HepG2 (cell line): ENCODE data around the gene ESYT3. TPM values are rescaled to one million over a fixed set of nuclear protein-coding genes. Genes with fewer than 3 reads are reported as not detected.

Experiments used
- CHCHD3 ChIP-seq: sonication (generic); formaldehyde crosslinking; IDR thresholded peaks from 2 replicates; pipeline ENCODE4 v1.8.0; 2022; ENCODE audit warnings: mild to moderate bottlenecking, missing genetic modification reagents, moderate library complexity
- HNF1B ChIP-seq: sonication (generic); formaldehyde crosslinking; IDR thresholded peaks from 2 replicates; pipeline ENCODE4 v1.5.1; 2020; ENCODE audit warnings: mild to moderate bottlenecking, moderate library complexity, missing genetic modification reagents
- HNF4G ChIP-seq, 2 experiments: sonication (generic) in 1 of 2; formaldehyde crosslinking in 1 of 2; IDR thresholded peaks; 2 replicates each; pipeline versions ENCODE4 v1.4.0 to v1.6.1; 2011 to 2020; ENCODE audit warnings: borderline replicate concordance in 2 of 2, low read depth in 2 of 2, mild to moderate bottlenecking in 2 of 2, low read length in 1 of 2, missing genetic modification reagents in 1 of 2, moderate library complexity in 1 of 2
- HNRNPUL1 ChIP-seq: fragments of 200-400 bp; formaldehyde crosslinking; IDR thresholded peaks from 2 replicates; pipeline ENCODE4 v1.6.1; 2017; ENCODE audit warnings: low read depth, mild to moderate bottlenecking, low read length, moderate library complexity
- MXD4 ChIP-seq: IDR thresholded peaks from 2 replicates; pipeline ENCODE4 v1.6.1; 2016; ENCODE audit warnings: mild to moderate bottlenecking, missing biosample characterization, missing genetic modification reagents
- NR2C2 ChIP-seq: sonication (generic); formaldehyde crosslinking; IDR thresholded peaks from 2 replicates; pipeline ENCODE4 v1.4.0; 2020; ENCODE audit warnings: missing genetic modification reagents, mild to moderate bottlenecking, moderate library complexity, borderline replicate concordance
- TFE3 ChIP-seq: IDR thresholded peaks from 2 replicates; pipeline ENCODE4 v1.6.1; 2016
- THRA ChIP-seq: sonication (generic); formaldehyde crosslinking; IDR thresholded peaks from 2 replicates; pipeline ENCODE4 v1.4.0; 2020; ENCODE audit warnings: missing genetic modification reagents, borderline replicate concordance
- TMF1 ChIP-seq: sonication (generic); formaldehyde crosslinking; IDR thresholded peaks from 2 replicates; pipeline ENCODE4 v1.8.1; 2022; ENCODE audit warnings: low read depth, missing genetic modification reagents
- ZBTB21 ChIP-seq: sonication (generic); formaldehyde crosslinking; IDR thresholded peaks from 2 replicates; pipeline ENCODE4 v1.4.0; 2020; ENCODE audit warnings: missing genetic modification reagents
- ZFX ChIP-seq: sonication (generic); formaldehyde crosslinking; IDR thresholded peaks from 2 replicates; pipeline ENCODE4 v1.4.0; 2020; ENCODE audit warnings: mild to moderate bottlenecking, low read depth, missing genetic modification reagents, moderate library complexity
- ZNF121 ChIP-seq: sonication (generic); formaldehyde crosslinking; IDR thresholded peaks from 2 replicates; pipeline ENCODE4 v1.5.0; 2020; ENCODE audit warnings: mild to moderate bottlenecking, missing genetic modification reagents
- ZNF30 ChIP-seq: sonication (generic); formaldehyde crosslinking; IDR thresholded peaks from 2 replicates; pipeline ENCODE4 v1.5.0; 2020; ENCODE audit warnings: mild to moderate bottlenecking, missing genetic modification reagents
- ZNF343 ChIP-seq: sonication (generic); formaldehyde crosslinking; IDR thresholded peaks from 2 replicates; pipeline ENCODE4 v1.4.0; 2020; ENCODE audit warnings: mild to moderate bottlenecking, missing genetic modification reagents
- ZNF572 ChIP-seq: sonication (generic); formaldehyde crosslinking; IDR thresholded peaks from 2 replicates; pipeline ENCODE4 v1.5.1; 2020; ENCODE audit warnings: mild to moderate bottlenecking, missing genetic modification reagents
- ZNF614 ChIP-seq: IDR thresholded peaks from 2 replicates; pipeline ENCODE4 v1.6.1; 2018; ENCODE audit warnings: missing biosample characterization, missing genetic modification reagents, inconsistent platforms, borderline replicate concordance
- ZNF777 ChIP-seq: sonication (generic); formaldehyde crosslinking; IDR thresholded peaks from 2 replicates; pipeline ENCODE4 v1.4.0; 2020; ENCODE audit warnings: missing genetic modification reagents
- ZNF841 ChIP-seq: sonication (generic); formaldehyde crosslinking; IDR thresholded peaks from 2 replicates; pipeline ENCODE4 v1.8.1; 2023; ENCODE audit warnings: missing genetic modification reagents, borderline replicate concordance
- polyA plus RNA-seq, 8 experiments: library from polyadenylated mRNA; depleted of rRNA in 3 of 8; stranded (reverse) in 7 of 8; unstranded in 1 of 8; fragments of >200 nt; fragmentation: Illumina TruSeq in 4 of 8; extraction: Trizol in 4 of 8; gene quantifications; 2 replicates each; pipeline versions ENCODE4 v1.2.1 to v1.2.3, GENCODE V29; 2011 to 2016; ENCODE audit warnings: low read depth in 4 of 8, missing spikeins in 1 of 8, mixed read lengths in 1 of 8; ENCODE audit not compliant: insufficient read depth in 1 of 8
- total RNA-seq, 5 experiments: library from RNA; depleted of rRNA; stranded (reverse); fragments of >200 nt; fragmentation: Illumina TruSeq; extraction: Trizol; gene quantifications; 2 replicates each; pipeline ENCODE4 v1.2.3, GENCODE V29; 2016; ENCODE audit warnings: low read depth in 1 of 5
- TF ChIP-seq, protein P1 (sequence below): sonication (generic); formaldehyde crosslinking; IDR thresholded peaks from 2 replicates; pipeline ENCODE4 v1.4.0; 2020; ENCODE audit warnings: missing genetic modification reagents, borderline replicate concordance
- TF ChIP-seq, protein P2 (sequence below): sonication (generic); formaldehyde crosslinking; IDR thresholded peaks from 2 replicates; pipeline ENCODE4 v1.4.0; 2020; ENCODE audit warnings: mild to moderate bottlenecking, missing genetic modification reagents
- TF ChIP-seq, protein P3 (sequence below): sonication (generic); formaldehyde crosslinking; IDR thresholded peaks from 2 replicates; pipeline ENCODE4 v1.5.0; 2020; ENCODE audit warnings: mild to moderate bottlenecking, missing genetic modification reagents, borderline replicate concordance

Gene ESYT3
- total and polyA plus RNA-seq, 2 of the 13 experiments (the other 11 are each of a cell fraction or from before 2014, with no cell fraction given), result 1.5 to 4.1 TPM

DNA sequence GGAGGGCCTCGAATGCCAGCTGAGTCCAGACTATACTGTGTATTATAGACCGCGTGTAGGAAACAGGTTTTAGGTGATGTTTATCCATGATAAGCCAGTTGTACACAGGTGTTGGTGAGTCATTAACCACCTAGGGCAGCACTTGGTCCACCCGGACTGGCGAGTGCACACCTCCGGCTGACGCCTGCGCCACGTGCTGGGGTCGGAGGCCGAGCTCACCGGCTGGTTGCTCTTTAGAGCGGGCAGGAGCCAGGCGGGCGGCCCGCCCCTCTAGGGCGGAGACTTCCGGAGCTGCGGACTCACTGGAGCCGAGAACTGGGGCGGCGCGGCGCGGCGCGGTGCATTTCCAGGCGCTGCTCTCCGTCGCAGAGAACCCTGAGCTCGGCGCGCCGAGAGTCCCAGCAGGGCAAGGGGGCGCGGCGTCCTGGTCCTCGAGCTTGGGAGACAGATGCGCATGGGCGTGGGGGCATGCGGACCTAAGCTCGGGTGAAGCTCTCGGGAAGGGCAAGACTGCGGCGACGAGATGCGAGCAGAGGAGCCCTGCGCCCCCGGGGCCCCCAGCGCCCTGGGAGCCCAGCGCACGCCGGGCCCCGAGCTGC lies at the start of gene ESYT3 (continued):
- peak; percentile 75 for TF ChIP-seq TFE3 (CRISPR knock-in tag)
- peak; percentile 84 for TF ChIP-seq ZNF777
- peak; percentile 83 for TF ChIP-seq ZNF30
- peak; percentile 61; the same call in 1 of the 2 replicates for TF ChIP-seq THRA
- TF ChIP-seq, protein P1, sequence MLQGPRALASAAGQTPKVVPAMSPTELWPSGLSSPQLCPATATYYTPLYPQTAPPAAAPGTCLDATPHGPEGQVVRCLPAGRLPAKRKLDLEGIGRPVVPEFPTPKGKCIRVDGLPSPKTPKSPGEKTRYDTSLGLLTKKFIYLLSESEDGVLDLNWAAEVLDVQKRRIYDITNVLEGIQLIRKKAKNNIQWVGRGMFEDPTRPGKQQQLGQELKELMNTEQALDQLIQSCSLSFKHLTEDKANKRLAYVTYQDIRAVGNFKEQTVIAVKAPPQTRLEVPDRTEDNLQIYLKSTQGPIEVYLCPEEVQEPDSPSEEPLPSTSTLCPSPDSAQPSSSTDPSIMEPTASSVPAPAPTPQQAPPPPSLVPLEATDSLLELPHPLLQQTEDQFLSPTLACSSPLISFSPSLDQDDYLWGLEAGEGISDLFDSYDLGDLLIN (CRISPR knock-in tag), result peak; percentile 84; the same call in 1 of the 2 replicates
- peak; percentile 55 for TF ChIP-seq ZNF121 (CRISPR knock-in tag)
- TF ChIP-seq NR2C2, result peak; percentile 90
- peak; percentile 63; the same call in 1 of the 2 replicates for TF ChIP-seq ZNF841 (CRISPR knock-in tag)
- TF ChIP-seq TMF1 (CRISPR knock-in tag), result peak; percentile 92
- TF ChIP-seq MXD4 (CRISPR knock-in tag), result peak; percentile 96
- TF ChIP-seq ZNF343 (CRISPR knock-in tag), result peak; percentile 85; the same call in 1 of the 2 replicates
- no peak for TF ChIP-seq HNF4G (IDR thresholded peaks at IDR 0.05; ENCODE audit: borderline replicate concordance, low read depth, low read length)
- TF ChIP-seq HNF4G (CRISPR knock-in tag; IDR thresholded peaks at IDR 0.05; ENCODE audit: borderline replicate concordance, low read depth), result 0 out of 2 replicates have a peak, but pooled peaks have one; percentile 4
- no peak for TF ChIP-seq ZBTB21
- TF ChIP-seq HNRNPUL1, result no peak
- TF ChIP-seq, protein P2, sequence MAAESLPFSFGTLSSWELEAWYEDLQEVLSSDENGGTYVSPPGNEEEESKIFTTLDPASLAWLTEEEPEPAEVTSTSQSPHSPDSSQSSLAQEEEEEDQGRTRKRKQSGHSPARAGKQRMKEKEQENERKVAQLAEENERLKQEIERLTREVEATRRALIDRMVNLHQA (CRISPR knock-in tag), result no peak
- TF ChIP-seq CHCHD3 (CRISPR knock-in tag), result no peak
- TF ChIP-seq HNF1B (CRISPR knock-in tag), result peak; percentile 91
- TF ChIP-seq, protein P3, sequence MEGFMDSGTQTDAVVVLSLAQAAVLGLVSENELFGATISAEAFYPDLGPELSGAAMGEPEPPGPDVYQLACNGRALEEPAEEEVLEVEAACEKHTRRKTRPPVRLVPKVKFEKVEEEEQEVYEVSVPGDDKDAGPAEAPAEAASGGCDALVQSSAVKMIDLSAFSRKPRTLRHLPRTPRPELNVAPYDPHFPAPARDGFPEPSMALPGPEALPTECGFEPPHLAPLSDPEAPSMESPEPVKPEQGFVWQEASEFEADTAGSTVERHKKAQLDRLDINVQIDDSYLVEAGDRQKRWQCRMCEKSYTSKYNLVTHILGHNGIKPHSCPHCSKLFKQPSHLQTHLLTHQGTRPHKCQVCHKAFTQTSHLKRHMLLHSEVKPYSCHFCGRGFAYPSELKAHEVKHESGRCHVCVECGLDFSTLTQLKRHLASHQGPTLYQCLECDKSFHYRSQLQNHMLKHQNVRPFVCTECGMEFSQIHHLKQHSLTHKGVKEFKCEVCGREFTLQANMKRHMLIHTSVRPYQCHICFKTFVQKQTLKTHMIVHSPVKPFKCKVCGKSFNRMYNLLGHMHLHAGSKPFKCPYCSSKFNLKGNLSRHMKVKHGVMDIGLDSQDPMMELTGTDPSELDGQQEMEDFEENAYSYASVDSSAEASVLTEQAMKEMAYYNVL (CRISPR knock-in tag), result peak; percentile 51; the same call in 1 of the 2 replicates
- TF ChIP-seq ZNF614, result peak; percentile 78; the same call in 1 of the 2 replicates
- TF ChIP-seq ZFX (CRISPR knock-in tag), result peak; percentile 89
- TF ChIP-seq ZNF572, result peak; percentile 21; the same call in 1 of the 2 replicates
